Ishikawa (cell line): ENCODE data around the gene ABLIM2.

Source experiments
- CEBPB ChIP-seq: IDR thresholded peaks from 2 replicates; pipeline ENCODE4 v1.6.1; 2012
- NFIC ChIP-seq: IDR thresholded peaks from 2 replicates; pipeline ENCODE4 v1.6.1; 2012
- RAD21 ChIP-seq: IDR thresholded peaks from 2 replicates; pipeline ENCODE4 v1.6.1; 2012; ENCODE audit warnings: low read depth
- YY1 ChIP-seq: IDR thresholded peaks from 2 replicates; pipeline ENCODE4 v1.6.1; 2012; ENCODE audit warnings: low read depth
- ZBTB7A ChIP-seq: IDR thresholded peaks from 2 replicates; pipeline ENCODE4 v1.6.1; 2012; ENCODE audit warnings: low read depth
- TF ChIP-seq, protein P1 (sequence below): IDR thresholded peaks from 2 replicates; pipeline ENCODE4 v1.6.1; 2012
- TF ChIP-seq, protein P2 (sequence below): IDR thresholded peaks from 2 replicates; pipeline ENCODE4 v1.6.1; 2012

- TF ChIP-seq ZBTB7A: no peak
- no peak for TF ChIP-seq YY1
- no peak for TF ChIP-seq NFIC
- no peak for TF ChIP-seq CEBPB
- TF ChIP-seq, protein P1, sequence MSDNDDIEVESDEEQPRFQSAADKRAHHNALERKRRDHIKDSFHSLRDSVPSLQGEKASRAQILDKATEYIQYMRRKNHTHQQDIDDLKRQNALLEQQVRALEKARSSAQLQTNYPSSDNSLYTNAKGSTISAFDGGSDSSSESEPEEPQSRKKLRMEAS: no peak
- TF ChIP-seq, protein P2, sequence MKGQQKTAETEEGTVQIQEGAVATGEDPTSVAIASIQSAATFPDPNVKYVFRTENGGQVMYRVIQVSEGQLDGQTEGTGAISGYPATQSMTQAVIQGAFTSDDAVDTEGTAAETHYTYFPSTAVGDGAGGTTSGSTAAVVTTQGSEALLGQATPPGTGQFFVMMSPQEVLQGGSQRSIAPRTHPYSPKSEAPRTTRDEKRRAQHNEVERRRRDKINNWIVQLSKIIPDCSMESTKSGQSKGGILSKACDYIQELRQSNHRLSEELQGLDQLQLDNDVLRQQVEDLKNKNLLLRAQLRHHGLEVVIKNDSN: no peak
- no peak for TF ChIP-seq RAD21
Measured at GRCh38 chr4:8055206-8055605, 103.4 kb downstream of the ABLIM2 start.
